Stimulated activated CD4-positive, alpha-beta T cell treated with anti-CD3 and anti-CD28 coated beads, TNF-alpha, amount 100 ng/mL, for 48 hours (primary cell): ENCODE measurements around the gene PAQR8.
"Not testable (repeated sequence)": the region's sequence is repeated elsewhere in the genome, so short reads cannot be mapped to it uniquely, and the experiment has no call there.

Source experiments
- DNase-seq, 3 donors: peaks; one replicate each; pipeline ENCODE4 v3.0.0-alpha.2; 2020; ENCODE audit warnings: low read depth in 3 of 3

PAQR8 gene

DNA sequence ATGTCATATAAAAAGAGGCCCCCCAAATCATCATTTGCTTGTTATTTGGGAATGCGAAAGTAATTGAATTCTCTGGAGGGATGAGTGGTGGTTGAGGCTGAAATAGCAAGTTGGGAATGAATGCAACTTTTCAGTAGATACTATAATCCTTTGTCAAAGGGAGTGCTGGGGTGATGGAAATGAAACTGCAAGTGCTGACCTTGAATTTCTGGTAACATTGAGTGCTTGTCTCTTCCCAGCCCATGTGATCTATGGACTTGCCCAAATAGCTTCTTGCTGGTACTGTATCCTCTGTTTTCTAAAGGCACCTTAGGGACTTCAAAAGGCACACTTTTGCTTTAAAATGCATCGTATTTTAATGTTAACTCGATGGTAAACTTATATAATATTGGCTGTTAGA lies 14.8 kb downstream of the PAQR8 start:
- no peak for DNase-seq

DNA sequence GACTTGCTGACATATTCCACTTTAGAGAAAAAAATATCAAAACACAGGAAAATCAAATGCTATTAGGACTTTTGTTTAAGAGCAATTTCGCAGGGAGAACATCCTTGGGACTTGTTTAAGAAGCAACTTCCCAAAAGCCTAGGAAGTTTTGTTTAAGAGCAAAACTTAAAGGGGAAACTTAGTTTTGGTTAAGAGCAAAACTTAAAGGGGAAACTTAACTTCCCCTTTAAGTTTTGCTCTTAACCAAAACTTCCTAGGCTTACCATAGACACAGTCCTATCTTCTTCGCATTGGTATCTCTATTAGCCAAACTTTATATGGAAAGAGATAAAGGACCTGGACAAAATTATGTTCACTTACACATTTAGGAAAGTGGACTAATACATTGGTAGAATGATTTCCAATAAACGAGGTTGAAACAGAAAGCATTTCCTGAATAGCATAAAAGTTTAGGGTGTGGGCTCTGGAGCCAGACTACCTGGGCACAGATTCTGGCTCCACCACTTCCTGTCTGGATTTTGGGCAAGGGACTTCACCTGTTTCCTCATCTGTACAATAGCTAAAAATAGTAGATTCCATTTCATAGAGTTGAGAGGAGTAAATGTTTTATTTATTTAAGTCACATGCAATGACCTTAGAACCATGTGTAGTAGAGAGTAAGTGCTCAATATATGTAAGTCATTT lies 15.7 kb downstream of the PAQR8 start:
- no peak for DNase-seq

DNA sequence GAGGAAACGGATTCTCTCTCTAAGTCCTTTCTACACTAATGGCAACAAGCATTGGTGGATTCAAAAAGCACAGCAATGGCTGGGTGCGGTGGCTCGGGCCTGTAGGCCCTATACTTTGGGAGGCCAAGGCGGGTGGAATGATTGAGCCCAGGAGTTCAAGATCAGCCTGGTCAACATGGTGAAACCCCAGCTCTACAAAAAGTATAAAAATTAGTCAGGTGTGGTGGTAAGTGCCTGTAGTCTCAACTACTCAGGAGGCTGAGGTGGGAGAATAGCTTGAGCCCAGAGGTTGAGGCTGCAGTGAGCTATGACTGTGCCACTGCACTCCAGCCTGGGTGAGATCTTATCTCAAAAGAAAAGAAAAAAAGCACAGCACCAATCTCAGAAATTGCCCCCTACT lies 19.3 kb downstream of the PAQR8 start:
- DNase-seq = no peak

DNA sequence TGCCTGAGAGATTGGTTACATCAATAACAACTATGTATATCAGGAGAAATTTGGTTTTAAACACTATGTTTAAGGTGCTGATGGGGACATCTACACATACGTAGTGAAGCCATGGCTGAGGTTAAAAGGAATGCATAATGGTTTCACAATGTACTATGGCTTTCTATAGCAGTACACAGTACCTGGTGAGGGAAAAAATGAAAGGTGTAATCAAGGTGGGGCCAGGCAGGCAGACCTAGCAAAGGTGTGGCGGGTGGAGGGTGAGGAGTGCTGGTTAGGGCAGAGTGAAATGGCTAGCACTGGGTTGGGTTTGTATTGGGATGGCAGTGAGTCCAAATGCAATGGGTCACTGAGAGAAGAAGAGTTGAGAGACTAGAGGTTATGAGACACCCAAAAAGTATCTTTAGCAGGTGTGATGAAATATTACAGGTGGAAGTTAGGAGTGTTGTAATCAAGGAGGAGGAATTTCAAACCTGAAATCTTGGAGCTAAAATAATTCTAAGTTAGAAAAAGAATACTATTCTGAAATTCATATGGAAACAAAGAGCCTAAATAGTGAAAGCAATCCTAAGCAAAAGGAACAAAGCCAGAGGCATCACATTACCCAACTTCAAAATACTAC lies 22.3 kb downstream of the PAQR8 start:
- no peak for DNase-seq

DNA sequence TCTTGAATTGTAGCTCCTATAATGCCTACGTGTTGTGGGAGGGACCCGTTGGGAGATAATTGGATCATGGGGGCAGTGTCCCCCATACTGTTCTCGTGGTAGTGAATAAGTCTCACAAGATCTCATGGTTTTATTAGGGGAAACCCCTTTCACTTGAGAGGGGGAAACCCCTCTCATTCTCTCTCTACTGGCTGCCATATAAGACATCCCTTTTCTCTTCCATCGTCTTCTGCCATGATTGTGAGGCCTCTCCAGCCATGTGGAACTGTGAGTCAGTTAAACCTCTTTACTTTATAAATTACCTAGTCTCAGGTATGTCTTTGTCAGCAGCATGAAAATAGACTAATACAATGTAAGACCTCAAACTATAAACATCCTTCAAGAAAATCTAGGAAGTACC lies 23.1 kb downstream of the PAQR8 start:
- no peak for DNase-seq

DNA sequence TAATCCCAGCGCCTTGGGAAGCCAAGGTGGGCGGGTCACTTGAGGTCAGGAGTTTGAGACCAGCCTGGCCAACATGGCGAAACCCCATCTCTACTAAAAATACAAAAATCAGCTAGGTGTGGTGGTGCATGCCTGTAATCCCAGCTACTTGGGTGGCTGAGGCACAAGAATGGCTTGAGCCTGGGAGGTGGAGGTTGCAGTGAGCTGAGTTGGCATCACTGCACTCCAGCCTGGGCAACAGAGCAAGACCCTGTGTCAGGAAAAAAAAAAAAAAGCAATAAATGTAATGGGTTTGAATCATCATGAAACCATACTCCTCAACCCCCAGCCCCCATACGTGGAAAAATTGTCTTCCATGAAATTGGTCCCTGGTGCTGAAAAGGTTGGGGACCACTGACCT lies 26.2 kb downstream of the PAQR8 start:
- DNase-seq = not testable (repeated sequence)

DNA sequence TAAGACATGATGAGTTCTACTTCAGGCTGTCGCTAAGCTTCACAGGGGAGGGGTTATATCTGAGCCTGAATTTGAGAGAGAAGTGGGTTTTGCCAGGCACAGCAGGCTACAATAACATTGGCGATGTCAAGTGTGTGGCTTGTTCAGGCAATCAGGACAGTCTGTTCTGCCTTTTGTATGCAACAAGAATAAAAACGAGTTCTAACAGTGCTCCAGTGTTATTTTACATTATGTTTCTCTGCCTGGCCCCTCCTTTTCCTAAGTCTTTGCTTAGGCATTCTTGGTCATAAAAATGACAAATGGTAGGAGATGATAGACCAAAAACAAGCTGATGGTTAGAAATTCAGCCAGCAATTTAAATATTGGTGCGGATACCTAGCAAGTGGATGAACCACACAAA lies 26.8 kb downstream of the PAQR8 start:
- DNase-seq = no peak

DNA sequence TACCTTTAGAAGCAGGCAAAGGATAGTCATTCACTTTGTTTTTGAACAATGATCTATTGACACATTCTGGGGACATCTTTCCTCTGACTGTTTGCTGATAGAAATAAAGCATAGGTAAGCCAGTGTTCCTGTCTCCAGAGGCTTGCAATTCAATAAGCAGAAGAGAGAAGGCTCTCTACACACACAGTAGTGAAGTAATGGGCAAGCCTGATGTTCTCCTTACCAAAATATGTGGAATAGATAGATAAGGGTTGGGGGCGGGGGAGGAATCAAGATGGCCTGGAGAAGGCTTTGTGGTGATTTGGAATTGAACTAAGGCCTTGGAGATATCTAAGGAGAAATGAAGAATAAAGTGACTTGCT lies 27.3 kb downstream of the PAQR8 start:
- DNase-seq = no peak

DNA sequence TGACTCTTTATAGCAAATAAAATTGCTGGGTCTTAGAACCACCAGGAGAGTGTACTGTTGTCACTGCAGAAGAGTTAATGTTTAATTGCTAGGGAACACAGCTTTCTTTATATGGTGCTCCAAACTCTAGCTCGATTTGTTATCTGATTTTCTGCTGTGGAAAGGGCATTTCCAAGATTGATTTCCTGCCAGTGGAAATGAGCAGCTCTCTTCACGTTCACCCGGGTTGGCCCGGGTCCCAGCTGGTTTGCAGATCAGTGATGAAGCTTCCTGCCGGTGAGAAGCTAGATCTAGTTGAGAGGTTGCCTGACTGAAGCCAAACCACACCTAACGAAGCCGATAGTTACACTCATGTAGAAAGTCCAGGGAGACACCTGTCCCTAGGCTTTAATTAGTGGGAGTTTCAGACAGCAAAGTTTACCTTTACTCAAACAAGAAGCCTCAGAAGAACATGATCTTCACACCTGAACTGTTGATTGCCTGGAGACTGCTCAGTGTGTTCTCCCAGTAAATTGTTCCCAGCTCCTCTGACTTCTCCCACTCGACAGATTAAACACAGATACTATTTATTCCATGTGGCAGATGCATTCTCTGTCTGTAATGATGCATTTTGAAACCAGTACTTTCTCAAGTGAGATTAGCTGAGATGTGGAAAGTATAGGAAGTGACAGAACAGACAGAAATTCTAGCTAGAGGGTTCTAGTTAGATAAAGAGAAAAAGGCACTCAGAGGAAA lies 27.8 kb downstream of the PAQR8 start:
- DNase-seq = peak in 1 of 3 donors; percentile 37

DNA sequence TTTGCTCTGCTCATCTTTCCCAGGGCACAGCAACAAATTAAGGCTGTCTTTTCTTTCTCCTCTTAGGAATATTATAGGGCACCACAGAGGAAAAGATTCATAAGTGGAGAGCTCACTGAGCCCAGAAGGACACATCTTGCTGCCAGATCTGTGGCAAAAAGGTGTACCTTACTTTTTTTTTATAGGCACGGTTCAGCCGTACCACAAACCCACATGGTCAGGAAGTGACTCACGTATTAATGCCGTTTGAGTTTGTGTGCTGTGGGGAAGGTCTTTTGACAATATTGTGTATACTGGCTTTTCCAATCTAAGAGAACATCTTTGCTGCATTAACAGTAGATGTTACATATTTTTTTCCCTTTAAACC lies 28.4 kb downstream of the PAQR8 start:
- DNase-seq = no peak

DNA sequence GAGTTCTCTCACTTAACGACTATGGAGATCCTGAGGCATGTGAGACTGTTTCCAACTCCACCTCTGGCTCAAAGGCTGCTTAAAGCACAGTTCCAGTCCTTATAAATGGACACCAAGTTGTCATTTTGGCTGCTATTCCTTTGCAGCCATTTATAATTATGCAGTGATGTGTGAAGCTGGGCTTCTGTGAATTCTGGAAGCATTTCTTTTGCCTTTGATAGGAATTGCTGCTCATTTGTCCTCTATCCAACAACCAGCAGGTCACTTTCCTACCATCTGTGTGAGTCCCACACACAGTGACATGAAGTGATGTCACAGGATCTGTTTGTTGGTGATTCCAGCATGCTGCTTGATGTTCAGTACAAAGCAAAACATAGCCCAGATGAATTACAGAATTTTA lies 29.6 kb downstream of the PAQR8 start:
- no peak for DNase-seq

DNA sequence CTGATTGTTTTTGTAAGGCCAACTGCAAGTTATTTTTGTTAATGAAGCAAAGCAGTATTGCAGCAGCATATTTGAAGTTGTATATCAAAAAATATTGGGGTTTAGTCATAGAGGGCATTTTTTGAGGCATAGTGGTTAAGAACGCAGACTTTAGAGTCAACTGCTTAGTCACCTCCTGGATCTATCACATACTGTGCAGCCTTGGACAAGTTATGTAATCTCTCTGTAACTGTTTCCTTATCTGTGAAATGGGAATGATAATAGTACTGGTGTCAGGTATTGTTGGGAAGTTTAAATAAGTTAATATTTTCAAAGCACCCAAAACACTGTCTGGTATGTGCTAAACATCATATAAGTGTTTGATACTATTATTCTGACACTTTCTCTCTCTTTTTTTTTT lies 31.0 kb downstream of the PAQR8 start:
- no peak for DNase-seq

DNA sequence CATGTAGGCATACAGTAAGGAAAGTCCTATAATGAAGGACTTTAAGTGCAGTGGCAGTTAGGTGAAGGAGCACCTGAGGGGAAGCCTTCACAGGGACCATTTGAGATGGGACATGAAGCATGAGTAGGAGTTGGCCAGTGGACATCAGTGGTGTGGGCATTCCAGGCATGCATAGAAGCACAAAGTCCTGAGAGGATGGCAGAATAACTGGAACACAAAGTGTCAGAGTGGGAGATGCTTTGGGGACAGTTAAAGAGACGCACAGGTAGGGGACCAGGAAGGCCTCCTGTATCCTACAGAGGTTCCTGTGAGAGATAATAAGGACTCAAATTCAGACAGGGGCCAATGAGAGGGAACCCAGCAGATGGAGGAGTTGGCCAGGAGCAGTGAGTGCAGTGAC lies 31.8 kb downstream of the PAQR8 start:
- DNase-seq = no peak

DNA sequence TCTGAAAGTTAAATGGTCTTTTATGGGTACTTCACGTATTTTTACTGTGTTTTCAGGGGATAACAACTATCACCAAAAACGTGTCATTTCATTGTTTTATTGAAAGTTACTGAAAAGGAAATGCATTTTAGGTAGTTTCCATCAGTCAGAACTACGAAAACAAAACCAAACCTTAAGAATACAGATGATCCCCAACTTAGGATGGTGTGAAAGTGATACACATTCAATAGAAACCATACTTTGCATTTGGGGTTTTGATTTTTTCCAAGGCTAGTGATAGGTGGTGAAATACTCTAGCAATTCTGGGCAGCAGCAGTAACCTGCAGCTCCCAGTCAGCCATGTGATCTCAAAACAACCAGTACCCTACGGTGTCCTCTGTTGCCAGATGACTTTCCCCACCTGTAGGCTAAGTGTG lies 32.3 kb downstream of the PAQR8 start:
- DNase-seq = no peak

DNA sequence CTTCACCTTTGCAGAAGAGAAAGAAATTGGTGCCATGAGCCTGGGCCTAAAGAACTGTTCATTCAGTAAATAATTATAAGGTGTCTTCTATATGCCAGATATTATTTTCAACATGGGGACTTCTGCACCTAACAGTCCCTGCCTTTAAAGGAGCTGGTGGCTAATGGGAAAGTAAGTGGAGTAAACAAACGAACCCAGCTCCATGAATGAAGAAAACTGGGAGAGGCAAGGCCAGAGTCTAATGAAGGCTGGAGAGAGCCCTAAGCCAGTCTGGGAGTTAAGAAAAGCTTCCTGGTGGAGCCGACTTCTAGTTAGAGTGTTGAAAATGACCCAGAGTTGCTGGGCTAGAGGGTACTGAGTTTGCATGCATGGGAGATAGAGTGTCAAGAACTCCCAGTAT lies 34.0 kb downstream of the PAQR8 start:
- no peak for DNase-seq

DNA sequence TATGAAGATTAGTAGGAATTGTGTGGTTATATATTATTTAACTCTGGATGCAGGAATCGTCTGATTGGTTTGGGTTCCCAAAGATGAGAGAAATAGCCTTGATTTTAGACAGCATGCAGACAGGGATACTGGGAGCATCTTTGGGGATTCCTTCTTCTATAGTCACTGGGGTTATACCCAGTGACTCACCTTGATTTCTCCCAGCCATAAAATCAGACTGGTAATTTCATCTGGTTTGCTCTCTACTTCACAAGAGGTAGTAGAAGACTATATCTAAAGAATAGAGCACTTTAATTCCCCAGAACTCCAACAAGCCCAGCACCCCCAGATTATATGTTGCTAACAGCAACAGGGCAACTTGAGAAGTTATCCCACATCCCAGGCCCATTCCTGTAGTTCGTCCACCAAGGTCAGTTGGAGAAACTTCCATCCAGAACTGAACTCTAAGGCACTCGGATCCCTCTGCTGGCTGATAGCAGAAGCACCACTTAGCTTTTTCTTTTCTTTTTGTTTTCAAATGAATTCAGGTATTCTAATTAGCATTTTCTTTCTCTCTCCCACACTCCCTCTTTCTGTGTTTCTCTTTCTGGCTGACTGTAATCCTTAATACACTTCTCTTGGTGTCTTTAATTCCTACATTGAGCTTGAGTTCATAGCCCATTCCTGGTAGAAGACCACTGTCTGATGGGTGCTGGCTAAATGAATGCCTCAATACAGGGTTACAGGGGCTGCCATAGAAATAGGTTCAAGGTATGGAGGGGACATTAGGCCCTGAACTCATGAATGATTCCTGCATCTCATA lies 37.8 kb downstream of the PAQR8 start:
- DNase-seq = no peak

DNA sequence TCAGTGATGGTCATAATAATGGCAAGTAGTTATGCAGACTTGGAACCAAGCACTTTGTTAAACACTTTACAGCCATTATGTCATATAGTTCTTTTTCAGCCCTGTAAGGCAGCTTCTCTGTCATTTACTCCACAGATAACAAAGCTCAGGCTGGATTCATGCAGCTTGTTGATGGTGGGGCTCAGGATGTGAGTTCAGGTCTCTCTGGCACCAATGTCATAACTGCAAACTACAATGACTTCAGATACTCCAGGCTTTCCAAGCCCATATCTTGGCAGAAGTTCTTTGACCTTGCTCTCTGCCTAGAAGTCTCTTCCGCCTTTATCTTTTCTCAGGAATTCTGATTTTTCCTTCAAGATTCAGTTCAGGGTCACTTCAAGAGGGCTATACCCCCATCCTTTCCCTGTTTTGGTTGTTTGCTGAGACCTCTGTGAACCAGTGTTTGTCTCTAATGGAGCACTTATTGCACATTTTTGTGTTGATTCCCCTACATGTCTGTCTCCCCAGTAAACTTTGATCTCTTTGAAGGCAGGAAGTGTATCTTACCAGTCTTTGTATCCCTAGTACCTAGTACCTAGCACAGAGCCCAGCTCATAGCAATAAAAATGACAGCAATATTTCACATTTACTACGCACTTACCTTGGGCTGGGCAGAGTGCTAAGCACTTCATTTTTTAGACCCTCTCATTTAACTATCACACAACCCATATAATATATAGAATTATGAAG lies 38.5 kb downstream of the PAQR8 start:
- DNase-seq = no peak

DNA sequence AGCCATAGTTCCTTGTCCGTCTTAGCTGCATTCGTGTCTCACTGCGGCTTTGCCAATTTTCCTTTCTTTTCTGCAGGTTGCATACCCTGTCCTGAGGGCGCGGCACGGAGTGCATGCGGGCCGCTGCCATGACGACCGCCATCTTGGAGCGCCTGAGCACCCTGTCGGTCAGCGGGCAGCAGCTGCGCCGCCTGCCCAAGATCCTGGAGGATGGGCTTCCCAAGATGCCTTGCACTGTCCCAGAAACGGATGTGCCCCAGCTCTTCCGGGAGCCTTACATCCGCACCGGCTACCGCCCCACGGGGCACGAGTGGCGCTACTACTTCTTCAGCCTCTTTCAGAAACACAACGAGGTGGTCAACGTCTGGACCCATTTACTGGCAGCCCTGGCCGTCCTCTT lies 41.1 kb downstream of the PAQR8 start:
- no peak for DNase-seq

DNA sequence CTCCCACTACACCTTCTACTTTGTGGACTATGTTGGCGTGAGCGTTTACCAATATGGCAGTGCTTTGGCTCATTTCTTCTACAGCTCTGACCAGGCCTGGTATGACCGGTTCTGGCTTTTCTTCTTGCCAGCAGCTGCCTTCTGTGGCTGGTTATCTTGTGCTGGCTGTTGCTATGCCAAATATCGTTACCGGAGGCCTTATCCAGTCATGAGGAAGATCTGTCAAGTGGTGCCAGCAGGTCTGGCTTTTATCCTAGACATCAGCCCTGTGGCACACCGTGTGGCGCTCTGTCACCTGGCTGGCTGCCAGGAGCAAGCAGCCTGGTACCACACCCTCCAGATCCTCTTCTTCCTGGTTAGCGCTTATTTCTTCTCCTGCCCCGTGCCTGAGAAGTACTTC lies 41.7 kb downstream of the PAQR8 start:
- no peak for DNase-seq

DNA sequence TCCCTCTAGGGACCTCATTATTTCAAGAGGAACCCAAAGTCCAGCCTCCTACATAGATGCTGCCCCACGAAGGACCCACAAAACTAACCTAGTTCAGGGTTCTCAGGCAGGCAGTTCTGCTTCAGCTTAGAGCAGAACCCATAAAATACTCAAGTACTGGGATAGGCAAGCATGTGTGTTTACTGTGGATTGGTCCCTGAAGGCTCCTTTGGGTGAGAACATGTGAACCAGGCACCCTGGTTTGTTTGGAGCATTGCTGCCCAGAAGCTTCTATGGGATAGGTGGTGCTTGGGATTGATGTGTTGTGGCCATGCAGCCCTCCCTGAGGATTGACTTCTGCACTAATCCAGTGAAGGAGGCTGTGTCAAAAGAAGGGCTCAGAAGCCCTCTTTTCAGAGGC lies 43.3 kb downstream of the PAQR8 start:
- DNase-seq = no peak

DNA sequence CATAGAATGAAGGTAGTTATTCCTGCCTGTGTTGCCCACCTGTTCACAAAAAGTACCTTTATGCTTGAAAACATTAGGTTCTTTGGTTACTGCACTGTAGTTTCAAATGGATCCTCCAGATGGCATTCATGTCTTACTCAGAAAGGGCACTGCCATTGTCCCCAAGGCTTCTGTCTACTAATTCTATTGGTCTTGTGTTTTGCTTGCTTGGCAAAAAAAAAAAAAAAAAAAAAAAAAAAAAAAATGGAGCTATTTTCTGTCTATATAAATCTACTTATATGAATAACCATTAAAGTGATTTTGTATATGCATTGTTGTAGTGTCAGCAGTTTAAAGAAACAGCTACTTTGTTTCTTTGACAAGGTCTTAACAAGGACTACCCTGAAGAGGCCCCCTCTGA lies 45.5 kb downstream of the PAQR8 start:
- no peak for DNase-seq

DNA sequence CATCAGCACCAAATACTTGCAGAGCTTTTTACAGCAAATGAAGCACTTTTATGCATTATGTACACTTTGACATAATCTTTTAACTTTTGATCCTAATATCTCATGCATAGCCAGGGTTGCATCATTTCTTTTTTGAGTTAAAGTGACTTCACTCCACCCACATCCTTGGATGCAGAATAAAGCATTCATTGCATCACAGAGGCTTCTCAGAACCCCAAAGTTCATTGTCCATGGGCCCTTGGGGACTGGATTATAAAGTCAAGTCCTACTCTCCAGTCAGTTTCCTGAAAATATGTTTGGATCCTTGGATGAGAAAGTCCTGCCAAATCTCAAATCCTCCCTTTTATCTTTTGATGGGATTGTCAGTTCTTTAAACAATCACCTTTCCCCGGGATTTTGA lies 47.5 kb downstream of the PAQR8 start:
- no peak for DNase-seq
